Hematopoietic multipotent progenitor cell treated with erythropoietin and hydrocortisone succinate and interleukin-3 and kit ligand, for 8 days (in vitro differentiated cells): ENCODE data around the gene CATSPERE.
"Not testable (repeated sequence)": the region's sequence is repeated elsewhere in the genome, so short reads cannot be mapped to it uniquely, and the experiment has no call there.

Experiments used
- DNase-seq: peaks from one replicate; pipeline ENCODE4 v3.0.0-alpha.2; 2015

CATSPERE gene

DNA sequence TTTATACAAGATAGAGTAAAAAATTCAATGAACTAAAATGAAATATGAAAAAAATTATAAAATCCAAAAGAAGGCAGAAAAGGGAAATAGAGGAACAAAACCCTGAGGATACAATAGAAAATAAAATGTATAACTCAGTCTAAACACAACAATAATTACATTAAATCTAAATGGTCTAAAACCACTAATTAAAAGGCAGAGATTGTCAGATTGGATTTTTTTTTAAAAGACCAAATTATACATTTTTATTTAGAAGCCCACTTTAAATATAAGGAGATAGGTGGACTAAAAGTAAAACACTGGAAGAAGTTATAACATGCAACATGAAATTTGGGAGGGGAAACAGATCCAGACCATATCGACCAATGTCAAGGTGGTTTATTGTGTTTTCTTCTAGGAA lies 95.2 kb downstream of the CATSPERE start:
- DNase-seq, result no peak

DNA sequence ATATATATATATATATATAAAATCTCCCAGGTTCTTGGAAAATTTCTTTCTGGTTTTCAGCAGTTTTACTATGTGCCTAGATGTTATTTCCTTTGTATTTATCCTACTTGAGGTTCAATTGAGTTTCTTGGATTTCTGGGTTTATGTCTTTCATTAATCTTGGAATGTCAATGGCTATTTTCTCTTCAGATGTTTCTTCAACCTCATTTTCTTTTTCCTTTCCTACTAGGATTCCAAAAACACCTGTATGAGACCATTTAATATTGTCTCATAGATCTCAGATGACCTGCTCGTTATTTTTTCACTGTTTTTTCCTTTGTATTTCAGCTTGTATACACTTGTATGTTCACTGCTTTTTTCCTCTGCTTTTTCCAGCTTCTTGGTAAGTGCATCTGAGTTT lies 96.5 kb downstream of the CATSPERE start:
- DNase-seq, result no peak

DNA sequence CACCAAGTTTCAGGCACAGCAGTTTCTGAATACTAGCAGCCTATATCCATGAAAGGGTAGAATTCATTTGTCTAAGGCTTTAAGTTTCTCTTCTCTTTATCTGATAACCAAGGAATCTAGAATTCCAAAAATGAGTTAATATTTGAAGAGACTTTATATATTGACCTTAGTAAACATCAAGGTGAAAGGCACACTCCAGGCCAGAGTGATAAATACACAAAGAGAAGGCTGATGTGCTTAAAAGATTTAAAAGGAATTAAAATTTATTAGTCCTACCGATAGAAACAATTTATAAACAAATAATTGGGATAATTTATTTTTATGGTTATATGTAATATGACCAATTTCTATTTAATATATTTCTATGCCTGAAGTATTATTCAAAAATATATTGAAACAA lies 98.5 kb downstream of the CATSPERE start:
- no peak for DNase-seq

GRCh38 chr1:244562877-244563276 lies 101.8 kb downstream of the CATSPERE start:
- DNase-seq, result not testable (repeated sequence)

DNA sequence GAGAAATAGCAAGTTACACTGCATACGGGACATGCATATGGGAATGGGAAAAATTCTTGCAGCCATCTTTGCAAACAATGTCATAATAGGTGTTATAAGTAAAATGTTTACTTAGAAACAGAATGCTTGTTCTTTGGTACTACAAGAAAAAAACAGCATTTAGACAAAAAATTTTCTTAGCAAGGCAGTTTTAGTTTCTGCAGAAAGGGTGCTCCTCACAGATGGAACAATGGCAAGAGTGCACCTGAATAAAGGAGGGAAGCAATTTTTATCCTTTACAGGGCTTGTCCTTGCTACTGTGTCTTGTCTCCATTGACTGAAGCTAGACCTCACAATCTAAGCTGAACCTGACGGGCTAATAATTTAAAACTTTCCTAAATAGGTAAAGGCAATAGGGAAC lies 112.7 kb downstream of the CATSPERE start:
- DNase-seq, result no peak

DNA sequence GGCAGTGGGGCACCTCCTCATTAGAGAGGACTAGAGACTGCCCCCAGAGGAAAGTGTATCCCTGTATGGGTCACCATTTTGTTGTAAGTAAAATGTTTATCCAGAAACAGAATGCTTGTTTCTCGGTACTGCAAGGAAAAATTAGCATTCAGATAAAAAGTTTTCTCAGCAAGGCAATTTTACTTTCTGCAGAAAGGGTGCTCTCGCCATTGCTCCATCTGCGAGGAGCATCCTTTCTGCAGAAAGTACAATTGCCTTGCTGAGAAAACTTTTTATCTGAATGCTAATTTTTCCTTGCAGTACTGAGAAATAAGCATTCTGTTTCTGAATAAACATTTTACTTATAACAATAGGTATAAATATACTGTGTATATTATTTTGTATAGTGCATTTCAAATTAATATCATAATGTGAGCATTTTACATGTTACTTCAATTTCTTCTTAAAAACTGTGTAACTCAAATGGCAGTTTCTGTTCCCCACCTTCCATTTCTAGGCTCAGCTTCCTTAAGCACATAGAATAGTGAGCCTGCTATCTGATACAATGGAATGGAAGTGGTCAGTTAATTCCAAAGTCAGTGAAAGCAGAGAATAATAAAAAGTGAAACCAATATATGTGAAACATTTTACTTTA lies 115.3 kb downstream of the CATSPERE start:
- DNase-seq, result no peak

DNA sequence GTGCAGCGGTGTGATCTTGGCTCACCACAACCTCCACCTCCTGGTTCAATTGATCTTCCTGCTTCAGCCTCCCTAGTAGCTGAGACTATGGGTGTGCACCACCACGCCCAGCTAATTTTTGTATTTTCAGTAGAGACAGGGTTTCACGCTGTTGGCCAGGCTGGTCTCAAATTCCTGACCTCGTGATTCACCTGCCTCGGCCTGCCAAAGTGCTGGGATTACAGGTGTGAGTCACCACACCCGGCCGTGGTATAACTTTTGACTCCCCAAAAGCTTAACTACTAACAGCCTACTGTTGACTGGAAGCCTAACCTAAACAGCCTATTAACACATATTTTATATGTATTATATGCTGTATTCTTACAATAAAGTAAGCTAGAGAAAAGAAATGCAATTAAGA lies 117.1 kb downstream of the CATSPERE start:
- not testable (repeated sequence) for DNase-seq

- DNase-seq, result no peak
These were observed 122.4 kb downstream of the CATSPERE start for GRCh38 chr1:244583358-244583982.

- DNase-seq, result no peak
These were observed 124.8 kb downstream of the CATSPERE start for GRCh38 chr1:244585867-244586266.

DNA sequence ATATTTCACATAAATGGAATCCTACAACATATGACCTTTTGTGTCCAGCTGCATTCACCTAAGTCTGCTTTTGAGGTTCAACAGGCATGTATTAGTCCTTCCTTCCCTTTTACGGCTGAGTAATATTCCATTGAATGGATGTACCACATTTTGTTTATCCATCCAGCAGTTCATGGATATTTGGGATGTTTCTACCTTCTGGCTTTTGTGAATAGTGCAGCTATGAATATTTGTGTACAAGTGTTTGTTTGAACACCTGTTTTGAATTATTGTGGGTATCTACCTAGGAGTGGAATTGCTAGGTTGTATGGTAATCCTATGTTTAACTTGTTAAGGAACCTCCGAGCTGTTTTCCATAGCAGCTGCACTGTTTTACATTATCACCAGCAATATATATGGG lies 129.6 kb downstream of the CATSPERE start:
- no peak for DNase-seq

- DNase-seq, result no peak
These were observed 137.5 kb downstream of the CATSPERE start for GRCh38 chr1:244598611-244599010.

- DNase-seq, result no peak
These were observed 138.9 kb downstream of the CATSPERE start for GRCh38 chr1:244599937-244600350.

DNA sequence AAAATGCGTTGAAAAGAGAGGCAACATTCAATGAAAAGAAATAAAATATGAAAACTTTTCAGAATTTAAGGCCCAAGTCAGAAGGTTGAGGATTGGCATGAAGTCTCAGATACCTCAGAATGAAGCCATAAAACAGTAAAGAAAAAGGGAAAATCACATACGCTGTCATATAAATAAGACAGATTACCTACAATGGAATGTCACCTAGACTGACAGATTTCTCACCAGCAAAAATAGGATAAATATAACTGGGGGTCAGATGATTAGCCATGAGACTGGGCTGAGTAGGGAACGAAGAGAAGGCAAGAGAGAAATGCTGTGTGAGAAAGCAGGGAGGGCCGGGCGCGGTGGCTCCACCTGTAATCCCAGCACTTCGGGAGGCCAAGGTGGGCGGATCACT lies 140.3 kb downstream of the CATSPERE start:
- DNase-seq, result no peak

DNA sequence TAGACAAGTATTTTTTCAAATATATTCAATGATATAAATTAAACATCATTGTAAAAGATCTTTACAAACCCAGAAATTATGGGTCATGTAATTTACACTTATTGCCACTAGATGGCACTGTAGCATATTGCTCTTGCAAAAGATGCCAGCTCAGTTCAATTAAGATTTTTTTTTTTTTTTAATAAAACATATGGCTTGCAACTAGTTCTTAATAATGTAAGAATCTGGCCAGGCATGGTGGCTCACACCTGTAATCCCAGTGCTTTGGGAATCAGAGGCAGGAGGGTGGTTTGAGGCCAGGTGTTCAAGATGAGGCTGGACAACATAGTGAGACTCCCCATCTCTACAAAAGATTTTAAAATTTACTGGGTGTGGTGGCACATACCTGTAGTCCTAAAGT lies 142.4 kb downstream of the CATSPERE start:
- DNase-seq, result peak; percentile 47

- no peak for DNase-seq
These were observed 144.8 kb downstream of the CATSPERE start for GRCh38 chr1:244605835-244606370.

DNA sequence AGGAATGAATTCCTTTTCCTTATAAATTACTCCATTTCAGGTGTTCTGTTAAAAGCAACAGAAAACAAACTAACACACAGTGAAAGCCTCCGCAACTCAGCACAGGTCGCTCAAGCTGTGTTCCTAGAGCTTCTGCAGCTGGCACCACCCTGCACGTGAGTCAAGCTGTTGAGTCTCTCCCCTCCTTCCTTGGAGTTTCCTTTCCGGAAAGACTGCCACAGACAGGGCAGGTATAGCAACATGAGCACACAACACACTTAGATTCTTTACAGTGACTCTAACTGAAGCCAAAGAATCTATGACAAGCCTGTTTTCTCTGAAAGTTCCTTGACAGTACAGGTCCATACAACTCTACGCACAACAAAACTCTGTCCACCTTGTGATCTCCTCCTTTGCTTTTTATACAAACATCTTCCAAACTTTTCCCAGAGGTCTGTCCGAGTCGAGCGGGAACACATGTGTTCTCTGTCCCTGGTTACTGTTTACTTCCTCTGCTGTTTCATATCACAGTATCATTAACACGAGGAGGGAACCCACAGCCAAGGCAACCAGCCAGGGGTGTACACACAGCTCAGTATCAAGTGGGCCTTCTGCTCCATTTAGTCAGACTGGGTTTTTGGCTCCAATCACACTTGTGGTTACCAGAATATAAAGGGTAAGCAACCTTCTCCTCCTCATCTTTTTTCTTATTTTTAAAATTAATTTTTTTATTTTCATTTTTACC lies 153.2 kb downstream of the CATSPERE start:
- no peak for DNase-seq

- no peak for DNase-seq
These were observed 153.8 kb downstream of the CATSPERE start for GRCh38 chr1:244614879-244615278.

DNA sequence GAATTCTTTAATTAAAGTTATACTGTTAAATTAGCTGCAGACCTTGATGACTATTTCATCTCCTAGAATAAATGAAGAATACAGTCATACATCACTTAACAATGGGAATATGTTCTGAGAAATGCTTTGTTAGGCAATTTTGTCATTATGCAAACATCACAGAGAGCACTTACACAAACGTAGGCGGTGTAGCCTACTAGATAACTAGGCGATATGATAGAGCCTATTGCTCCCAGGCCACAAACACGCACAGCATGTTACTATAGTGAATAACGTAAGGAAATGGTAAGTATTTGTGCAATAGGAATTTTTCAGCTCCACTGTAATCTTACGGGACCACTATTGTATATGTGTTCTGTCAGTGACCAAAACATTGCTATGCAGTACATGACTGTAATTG lies 154.2 kb downstream of the CATSPERE start:
- DNase-seq, result no peak

DNA sequence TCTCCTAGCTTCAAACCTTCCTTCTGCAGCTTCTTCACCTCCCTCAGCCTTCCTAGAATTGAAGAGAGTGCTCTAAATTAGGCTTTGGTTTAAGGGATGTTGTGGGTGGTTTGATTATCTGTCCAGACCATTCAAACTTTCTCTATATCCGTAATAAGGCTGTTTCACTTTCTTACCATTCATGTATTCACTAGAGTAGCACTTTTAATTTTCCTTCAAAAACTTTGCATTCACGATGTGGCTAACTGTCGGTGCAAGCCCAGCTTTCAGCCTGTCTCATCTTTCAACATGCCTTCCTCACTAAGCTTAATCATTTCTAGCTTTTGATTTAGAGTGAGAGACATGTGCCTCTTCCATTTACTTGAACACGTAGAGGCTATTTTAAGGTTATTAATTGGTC lies 165.6 kb downstream of the CATSPERE start:
- DNase-seq, result no peak

- DNase-seq, result no peak
These were observed 167.7 kb downstream of the CATSPERE start for GRCh38 chr1:244628789-244629188.

GRCh38 chr1:244633140-244633539 lies 172.1 kb downstream of the CATSPERE start:
- DNase-seq, result no peak

DNA sequence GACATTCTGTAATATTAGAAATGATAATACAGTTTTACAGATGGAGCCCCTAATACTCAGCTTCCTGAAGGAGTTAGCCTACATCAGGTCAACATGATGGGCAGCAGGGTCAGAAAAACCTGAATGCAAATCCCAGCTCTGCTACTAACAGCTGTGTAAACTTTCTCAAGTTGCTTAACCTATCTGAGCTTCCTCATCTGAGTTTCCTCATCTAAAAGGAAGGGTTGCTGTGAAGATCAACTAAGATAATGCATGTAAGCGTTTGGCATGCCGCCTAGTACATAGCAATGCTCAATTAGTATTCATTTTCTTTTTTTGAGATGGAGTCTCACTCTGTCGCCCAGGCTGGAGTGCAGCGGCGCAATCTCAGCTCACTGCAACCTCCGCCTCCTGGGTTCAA lies 173.5 kb downstream of the CATSPERE start:
- no peak for DNase-seq

DNA sequence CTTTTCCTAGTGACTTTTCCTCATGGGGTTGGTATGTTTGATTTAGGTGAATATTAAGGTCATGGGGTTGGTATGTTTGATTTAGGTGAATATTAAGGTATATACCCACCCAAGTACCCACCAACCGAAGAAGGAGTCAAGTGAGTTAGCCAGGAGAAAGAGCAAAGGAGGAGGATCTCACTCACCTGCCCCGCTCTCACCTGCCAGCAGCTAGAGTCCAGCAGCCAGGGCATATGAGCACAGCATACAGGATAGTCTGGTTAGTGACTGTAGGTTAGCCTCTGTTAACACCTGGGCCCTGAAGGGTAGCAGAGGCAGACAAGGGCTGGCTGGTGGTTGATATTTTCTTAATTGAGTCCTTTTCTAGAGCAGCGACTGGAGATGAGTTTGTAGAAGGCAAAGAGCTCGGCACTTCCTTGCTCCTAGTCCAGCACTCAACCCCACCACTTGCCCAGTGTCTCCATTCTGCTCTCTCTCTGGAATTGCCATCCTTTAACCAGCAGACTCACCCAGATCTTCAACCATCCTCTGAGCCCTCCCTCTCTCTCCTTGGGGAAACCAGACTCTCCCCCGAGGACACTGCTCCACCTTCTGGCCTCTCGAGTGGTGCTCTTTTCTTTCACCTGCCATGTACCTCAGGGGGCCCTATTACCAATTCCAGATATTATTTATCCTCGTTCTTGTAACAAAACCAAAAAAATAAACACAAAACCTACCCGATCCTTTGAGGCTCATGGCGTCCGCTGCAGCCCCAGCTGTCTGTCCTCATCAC lies 175.6 kb downstream of the CATSPERE start:
- no peak for DNase-seq
